WTC11 (cell line): ENCODE measurements around the gene CAPN7. TPM values are rescaled to one million over a fixed set of nuclear protein-coding genes. Genes with fewer than 3 reads are reported as not detected.

Source experiments
- ATAC-seq: fragments of 200-7000 bp; cut with Tn5 transposase; 2 replicates; pipeline ENCODE4 v1.10.0; 2021; ENCODE audit warnings: mild to moderate bottlenecking, moderate library complexity
- CTCF ChIA-PET: fragments of 300-600 bp; sonication (Branson Sonifier 250); formaldehyde crosslinking; loops from one replicate; lab custom pipeline; 2021; ENCODE audit warnings: antibody characterized with exemption; lab: Charles Lee
- POLR2A ChIA-PET: fragments of 350-600 bp; sonication (Branson Sonifier 250); formaldehyde crosslinking; loops from one replicate; lab custom pipeline; 2021; ENCODE audit warnings: antibody characterized with exemption; lab: Charles Lee
- DNase-seq: peaks from one replicate; pipeline ENCODE4 v3.0.0; 2021; ENCODE audit warnings: low spot score
- H3K27ac Mint-ChIP-seq: 2 replicates; pipeline ENCODE4 v1.8.0; 2021; ENCODE audit warnings: mixed read lengths
- H3K27me3 Mint-ChIP-seq: 2 replicates; pipeline ENCODE4 v1.8.0; 2021; ENCODE audit warnings: low read depth, mild to moderate bottlenecking, moderate library complexity, mixed read lengths
- H3K36me3 Mint-ChIP-seq: 2 replicates; pipeline ENCODE4 v1.8.0; 2021; ENCODE audit warnings: mixed read lengths
- H3K4me1 Mint-ChIP-seq: 2 replicates; pipeline ENCODE4 v1.8.0; 2022; ENCODE audit warnings: mixed read lengths
- H3K4me3 Mint-ChIP-seq: 2 replicates; pipeline ENCODE4 v1.8.0; 2021; ENCODE audit warnings: mild to moderate bottlenecking, moderate library complexity, mixed read lengths
- H3K9me3 Mint-ChIP-seq: 2 replicates; pipeline ENCODE4 v1.8.0; 2021; ENCODE audit warnings: mixed read lengths
- CBFB ChIP-seq: sonication (generic); formaldehyde crosslinking; IDR thresholded peaks from 2 replicates; pipeline ENCODE4 v1.8.1; 2022; ENCODE audit warnings: mild to moderate bottlenecking, low read depth, missing genetic modification reagents
- CREM ChIP-seq: sonication (generic); formaldehyde crosslinking; IDR thresholded peaks from 2 replicates; pipeline ENCODE4 v1.8.1; 2022; ENCODE audit warnings: mild to moderate bottlenecking, missing genetic modification reagents, moderate library complexity
- EMX1 ChIP-seq: fragments of 250-450 bp; sonication (Bioruptor Pico); IDR thresholded peaks from 2 replicates; pipeline ENCODE4 v1.8.0; 2021; ENCODE audit warnings: mild to moderate bottlenecking
- FOXP1 ChIP-seq: sonication (generic); formaldehyde crosslinking; IDR thresholded peaks from 2 replicates; pipeline ENCODE4 v1.8.0; 2022; ENCODE audit warnings: missing genetic modification reagents, mild to moderate bottlenecking, moderate library complexity, borderline replicate concordance
- HMGA2 ChIP-seq: fragments of 250-450 bp; sonication (Bioruptor Pico); IDR thresholded peaks from 2 replicates; pipeline ENCODE4 v1.4.0; 2021; ENCODE audit warnings: mild to moderate bottlenecking, moderate library complexity
- JAZF1 ChIP-seq: fragments of 250-450 bp; sonication (Bioruptor Pico); IDR thresholded peaks from 2 replicates; pipeline ENCODE4 v1.9.0; 2021; ENCODE audit warnings: moderate library complexity, mild to moderate bottlenecking, inconsistent platforms
- KAT7 ChIP-seq: sonication (generic); formaldehyde crosslinking; IDR thresholded peaks from 2 replicates; pipeline ENCODE4 v1.8.1; 2023; ENCODE audit warnings: missing genetic modification reagents, mild to moderate bottlenecking, borderline replicate concordance
- NFE2L1 ChIP-seq: sonication (generic); formaldehyde crosslinking; IDR thresholded peaks from 2 replicates; pipeline ENCODE4 v1.8.1; 2023; ENCODE audit warnings: missing genetic modification reagents
- NR2C2 ChIP-seq: sonication (generic); formaldehyde crosslinking; IDR thresholded peaks from 2 replicates; pipeline ENCODE4 v1.8.0; 2022; ENCODE audit warnings: mild to moderate bottlenecking, missing genetic modification reagents
- SMAD4 ChIP-seq: sonication (generic); formaldehyde crosslinking; IDR thresholded peaks from 2 replicates; pipeline ENCODE4 v1.8.0; 2022; ENCODE audit warnings: mild to moderate bottlenecking, missing genetic modification reagents
- TCF7 ChIP-seq: sonication (generic); formaldehyde crosslinking; IDR thresholded peaks from 2 replicates; pipeline ENCODE4 v1.8.0; 2022; ENCODE audit warnings: mild to moderate bottlenecking, low read depth, missing genetic modification reagents, moderate library complexity
- ZBTB21 ChIP-seq: sonication (generic); formaldehyde crosslinking; IDR thresholded peaks from 2 replicates; pipeline ENCODE4 v1.8.1; 2023; ENCODE audit warnings: mild to moderate bottlenecking, missing genetic modification reagents, borderline replicate concordance
- ZNF317 ChIP-seq: sonication (generic); formaldehyde crosslinking; IDR thresholded peaks from 2 replicates; pipeline ENCODE4 v1.8.1; 2023; ENCODE audit warnings: low read depth, mild to moderate bottlenecking, moderate library complexity, missing genetic modification reagents, borderline replicate concordance
- ZNF416 ChIP-seq: fragments of 250-450 bp; sonication (Bioruptor Pico); IDR thresholded peaks from 2 replicates; pipeline ENCODE4 v1.9.0; 2021; ENCODE audit warnings: mild to moderate bottlenecking, inconsistent platforms
- ZNF423 ChIP-seq: fragments of 250-450 bp; sonication (Bioruptor Pico); IDR thresholded peaks from 2 replicates; pipeline ENCODE4 v2.1.2; 2022; ENCODE audit warnings: mild to moderate bottlenecking, moderate library complexity
- ZNF671 ChIP-seq: fragments of 250-450 bp; sonication (Bioruptor Pico); IDR thresholded peaks from 2 replicates; pipeline ENCODE4 v1.8.0; 2021; ENCODE audit warnings: mild to moderate bottlenecking
- total RNA-seq: library from RNA; stranded (reverse); gene quantifications from 3 replicates; pipeline ENCODE4 v1.2.3, GENCODE V29; 2021
- TF ChIP-seq, protein P1 (sequence below): sonication (generic); formaldehyde crosslinking; IDR thresholded peaks from 2 replicates; pipeline ENCODE4 v1.8.0; 2022; ENCODE audit warnings: mild to moderate bottlenecking, missing genetic modification reagents
- TF ChIP-seq, protein P2 (sequence below): fragments of 250-450 bp; sonication (Bioruptor Pico); IDR thresholded peaks from 2 replicates; pipeline ENCODE4 v1.9.0; 2021; ENCODE audit warnings: mild to moderate bottlenecking
- TF ChIP-seq, protein P3 (sequence below): sonication (generic); formaldehyde crosslinking; conservative IDR thresholded peaks from 2 replicates; pipeline ENCODE4 v1.8.1; 2022; ENCODE audit warnings: mild to moderate bottlenecking, missing genetic modification reagents
- TF ChIP-seq, protein P4 (sequence below): fragments of 250-450 bp; sonication (Bioruptor Pico); IDR thresholded peaks from 2 replicates; pipeline ENCODE4 v1.8.0; 2021; ENCODE audit warnings: mild to moderate bottlenecking
- TF ChIP-seq, protein P5 (sequence below): fragments of 250-450 bp; sonication (Bioruptor Pico); IDR thresholded peaks from 2 replicates; pipeline ENCODE4 v2.1.2; 2022; ENCODE audit warnings: mild to moderate bottlenecking, moderate library complexity
- TF ChIP-seq, protein P6 (sequence below): sonication (generic); formaldehyde crosslinking; conservative IDR thresholded peaks from 2 replicates; pipeline ENCODE4 v1.8.1; 2023; ENCODE audit warnings: mild to moderate bottlenecking, low read depth, missing genetic modification reagents, moderate library complexity

Gene CAPN7
- total RNA-seq, 1 experiment from 2014 or later = 16.8 TPM

DNA sequence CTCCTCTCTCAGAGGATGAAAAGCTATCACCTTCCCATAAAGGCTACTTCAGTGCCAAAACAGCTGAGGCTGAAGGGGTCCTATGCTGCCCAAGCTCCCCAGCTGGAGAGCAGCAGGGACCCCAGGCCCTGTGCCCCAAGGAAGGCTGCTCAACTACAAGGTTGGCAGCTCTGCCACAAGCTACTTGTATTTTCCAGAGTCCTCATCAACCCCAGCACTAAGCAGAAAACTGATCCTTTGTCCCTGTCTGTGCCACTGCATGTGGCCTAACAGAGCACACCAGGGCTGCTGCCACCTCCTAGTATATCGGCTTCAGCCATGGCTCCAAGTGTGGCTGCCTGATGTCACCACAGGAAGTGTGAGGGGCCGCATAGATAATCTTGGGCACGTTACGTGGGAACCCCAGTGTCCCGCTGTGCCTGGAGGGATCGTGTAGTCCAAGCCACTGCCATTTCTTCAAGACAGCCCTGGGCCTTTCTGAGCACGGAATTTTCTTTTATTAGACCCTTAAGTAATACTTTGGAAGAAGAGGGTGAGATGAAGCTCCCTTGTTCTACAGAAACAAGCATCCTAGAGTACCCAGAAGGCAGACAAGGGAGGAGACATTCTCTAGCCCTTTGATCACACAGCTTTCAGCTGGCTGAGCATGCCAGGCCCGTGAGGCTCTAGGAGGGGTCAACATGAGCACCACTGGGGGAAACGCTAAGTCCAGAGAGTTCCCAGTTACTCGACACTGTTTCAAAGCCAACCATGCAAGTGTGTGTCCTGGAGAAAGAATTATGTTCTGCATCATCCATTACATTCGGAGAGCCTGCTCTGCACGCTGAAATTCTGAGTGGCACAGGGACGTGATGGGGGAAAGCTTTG, 60.7 kb downstream of the CAPN7 start:
- Mint-ChIP-seq H3K36me3 (no peaks in the 10 kb centered on the region), H3K27ac (no peak overlapping the region), H3K27me3 (no peaks in the 10 kb centered on the region; the same call in 1 of the 2 replicates), H3K4me3 (no peak overlapping the region), H3K4me1 (no peaks in the 10 kb centered on the region), H3K9me3 (no peaks in the 10 kb centered on the region)
- ChIA-PET CTCF (interaction anchor here (0.8 to 5.1 kb wide), 15 partner anchors 11 to 260 kb away, joined by 3 to 76 read pairs (median 5); partner anchors contain the start of genes CAPN7 and SH3BP5), POLR2A (no interaction called here)
- DNase-seq (no peak), ATAC-seq (no peak)
- TF ChIP-seq EMX1 = no peak
- TF ChIP-seq CREM = no peak
- no peak for TF ChIP-seq FOXP1 (CRISPR knock-in tag)
- TF ChIP-seq, protein P1, sequence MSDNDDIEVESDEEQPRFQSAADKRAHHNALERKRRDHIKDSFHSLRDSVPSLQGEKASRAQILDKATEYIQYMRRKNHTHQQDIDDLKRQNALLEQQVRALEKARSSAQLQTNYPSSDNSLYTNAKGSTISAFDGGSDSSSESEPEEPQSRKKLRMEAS (CRISPR knock-in tag) = no peak
- no peak for TF ChIP-seq ZBTB21 (CRISPR knock-in tag)
- no peak for TF ChIP-seq NR2C2 (CRISPR knock-in tag)
- no peak for TF ChIP-seq ZNF671 (CRISPR knock-in tag)
- TF ChIP-seq, protein P2, sequence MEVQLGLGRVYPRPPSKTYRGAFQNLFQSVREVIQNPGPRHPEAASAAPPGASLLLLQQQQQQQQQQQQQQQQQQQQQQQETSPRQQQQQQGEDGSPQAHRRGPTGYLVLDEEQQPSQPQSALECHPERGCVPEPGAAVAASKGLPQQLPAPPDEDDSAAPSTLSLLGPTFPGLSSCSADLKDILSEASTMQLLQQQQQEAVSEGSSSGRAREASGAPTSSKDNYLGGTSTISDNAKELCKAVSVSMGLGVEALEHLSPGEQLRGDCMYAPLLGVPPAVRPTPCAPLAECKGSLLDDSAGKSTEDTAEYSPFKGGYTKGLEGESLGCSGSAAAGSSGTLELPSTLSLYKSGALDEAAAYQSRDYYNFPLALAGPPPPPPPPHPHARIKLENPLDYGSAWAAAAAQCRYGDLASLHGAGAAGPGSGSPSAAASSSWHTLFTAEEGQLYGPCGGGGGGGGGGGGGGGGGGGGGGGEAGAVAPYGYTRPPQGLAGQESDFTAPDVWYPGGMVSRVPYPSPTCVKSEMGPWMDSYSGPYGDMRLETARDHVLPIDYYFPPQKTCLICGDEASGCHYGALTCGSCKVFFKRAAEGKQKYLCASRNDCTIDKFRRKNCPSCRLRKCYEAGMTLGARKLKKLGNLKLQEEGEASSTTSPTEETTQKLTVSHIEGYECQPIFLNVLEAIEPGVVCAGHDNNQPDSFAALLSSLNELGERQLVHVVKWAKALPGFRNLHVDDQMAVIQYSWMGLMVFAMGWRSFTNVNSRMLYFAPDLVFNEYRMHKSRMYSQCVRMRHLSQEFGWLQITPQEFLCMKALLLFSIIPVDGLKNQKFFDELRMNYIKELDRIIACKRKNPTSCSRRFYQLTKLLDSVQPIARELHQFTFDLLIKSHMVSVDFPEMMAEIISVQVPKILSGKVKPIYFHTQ (CRISPR knock-in tag) = no peak
- TF ChIP-seq, protein P3, sequence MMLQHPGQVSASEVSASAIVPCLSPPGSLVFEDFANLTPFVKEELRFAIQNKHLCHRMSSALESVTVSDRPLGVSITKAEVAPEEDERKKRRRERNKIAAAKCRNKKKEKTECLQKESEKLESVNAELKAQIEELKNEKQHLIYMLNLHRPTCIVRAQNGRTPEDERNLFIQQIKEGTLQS (CRISPR knock-in tag) = no peak
- no peak for TF ChIP-seq HMGA2 (CRISPR knock-in tag)
- TF ChIP-seq SMAD4 (CRISPR knock-in tag) = no peak
- TF ChIP-seq, protein P4, sequence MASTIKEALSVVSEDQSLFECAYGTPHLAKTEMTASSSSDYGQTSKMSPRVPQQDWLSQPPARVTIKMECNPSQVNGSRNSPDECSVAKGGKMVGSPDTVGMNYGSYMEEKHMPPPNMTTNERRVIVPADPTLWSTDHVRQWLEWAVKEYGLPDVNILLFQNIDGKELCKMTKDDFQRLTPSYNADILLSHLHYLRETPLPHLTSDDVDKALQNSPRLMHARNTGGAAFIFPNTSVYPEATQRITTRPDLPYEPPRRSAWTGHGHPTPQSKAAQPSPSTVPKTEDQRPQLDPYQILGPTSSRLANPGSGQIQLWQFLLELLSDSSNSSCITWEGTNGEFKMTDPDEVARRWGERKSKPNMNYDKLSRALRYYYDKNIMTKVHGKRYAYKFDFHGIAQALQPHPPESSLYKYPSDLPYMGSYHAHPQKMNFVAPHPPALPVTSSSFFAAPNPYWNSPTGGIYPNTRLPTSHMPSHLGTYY (CRISPR knock-in tag) = no peak
- TF ChIP-seq ZNF423 = no peak
- TF ChIP-seq ZNF317 = no peak
- TF ChIP-seq NFE2L1 (CRISPR knock-in tag) = no peak
- no peak for TF ChIP-seq JAZF1 (CRISPR knock-in tag)
- TF ChIP-seq ZNF416 = no peak
- TF ChIP-seq CBFB (CRISPR knock-in tag) = no peak

DNA sequence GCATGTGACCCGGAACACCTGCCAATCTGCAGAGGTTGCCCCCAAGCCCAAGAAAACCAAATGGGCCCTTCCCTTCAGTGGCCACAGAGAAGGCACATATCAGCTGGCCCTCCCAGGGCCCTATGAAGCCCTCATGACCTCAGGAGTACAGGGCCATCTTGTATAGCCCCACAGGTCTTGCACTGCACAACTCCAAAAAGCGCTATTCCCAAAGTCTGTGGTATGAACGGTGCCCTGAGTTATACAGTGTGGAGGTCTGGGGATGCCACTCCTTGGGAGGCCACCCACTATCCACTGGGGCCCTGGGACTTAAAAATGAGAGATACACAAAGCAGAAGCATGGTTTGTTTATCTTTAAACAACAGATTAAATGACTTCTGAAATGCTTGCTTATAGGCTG, 61.5 kb downstream of the CAPN7 start:
- CTCF ChIA-PET = interaction anchor here (0.6 to 5.1 kb wide), 55 partner anchors 8 to 400 kb away, joined by 3 to 76 read pairs (median 5); partner anchors contain the start of genes CAPN7 and SH3BP5
- TF ChIP-seq, protein P5, sequence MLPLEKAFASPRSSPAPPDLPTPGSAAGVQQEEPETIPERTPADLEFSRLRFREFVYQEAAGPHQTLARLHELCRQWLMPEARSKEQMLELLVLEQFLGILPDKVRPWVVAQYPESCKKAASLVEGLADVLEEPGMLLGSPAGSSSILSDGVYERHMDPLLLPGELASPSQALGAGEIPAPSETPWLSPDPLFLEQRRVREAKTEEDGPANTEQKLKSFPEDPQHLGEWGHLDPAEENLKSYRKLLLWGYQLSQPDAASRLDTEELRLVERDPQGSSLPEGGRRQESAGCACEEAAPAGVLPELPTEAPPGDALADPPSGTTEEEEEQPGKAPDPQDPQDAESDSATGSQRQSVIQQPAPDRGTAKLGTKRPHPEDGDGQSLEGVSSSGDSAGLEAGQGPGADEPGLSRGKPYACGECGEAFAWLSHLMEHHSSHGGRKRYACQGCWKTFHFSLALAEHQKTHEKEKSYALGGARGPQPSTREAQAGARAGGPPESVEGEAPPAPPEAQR (CRISPR knock-in tag) = no peak
- TF ChIP-seq KAT7 (CRISPR knock-in tag) = no peak
- no peak for TF ChIP-seq TCF7 (CRISPR knock-in tag)
- TF ChIP-seq, protein P6, sequence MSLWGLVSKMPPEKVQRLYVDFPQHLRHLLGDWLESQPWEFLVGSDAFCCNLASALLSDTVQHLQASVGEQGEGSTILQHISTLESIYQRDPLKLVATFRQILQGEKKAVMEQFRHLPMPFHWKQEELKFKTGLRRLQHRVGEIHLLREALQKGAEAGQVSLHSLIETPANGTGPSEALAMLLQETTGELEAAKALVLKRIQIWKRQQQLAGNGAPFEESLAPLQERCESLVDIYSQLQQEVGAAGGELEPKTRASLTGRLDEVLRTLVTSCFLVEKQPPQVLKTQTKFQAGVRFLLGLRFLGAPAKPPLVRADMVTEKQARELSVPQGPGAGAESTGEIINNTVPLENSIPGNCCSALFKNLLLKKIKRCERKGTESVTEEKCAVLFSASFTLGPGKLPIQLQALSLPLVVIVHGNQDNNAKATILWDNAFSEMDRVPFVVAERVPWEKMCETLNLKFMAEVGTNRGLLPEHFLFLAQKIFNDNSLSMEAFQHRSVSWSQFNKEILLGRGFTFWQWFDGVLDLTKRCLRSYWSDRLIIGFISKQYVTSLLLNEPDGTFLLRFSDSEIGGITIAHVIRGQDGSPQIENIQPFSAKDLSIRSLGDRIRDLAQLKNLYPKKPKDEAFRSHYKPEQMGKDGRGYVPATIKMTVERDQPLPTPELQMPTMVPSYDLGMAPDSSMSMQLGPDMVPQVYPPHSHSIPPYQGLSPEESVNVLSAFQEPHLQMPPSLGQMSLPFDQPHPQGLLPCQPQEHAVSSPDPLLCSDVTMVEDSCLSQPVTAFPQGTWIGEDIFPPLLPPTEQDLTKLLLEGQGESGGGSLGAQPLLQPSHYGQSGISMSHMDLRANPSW (CRISPR knock-in tag) = no peak
- TF ChIP-seq, protein P3 (CRISPR knock-in tag) = no peak

More for the DNA sequence above, 61.5 kb downstream of the CAPN7 start:
- DNase-seq (no peak), ATAC-seq (no peak)
- H3K4me1 Mint-ChIP-seq = no peaks in the 10 kb centered on the region
- no peak overlapping the region for H3K4me3 Mint-ChIP-seq
- H3K9me3 Mint-ChIP-seq = no peaks in the 10 kb centered on the region
- no peaks in the 10 kb centered on the region; the same call in 1 of the 2 replicates for H3K27me3 Mint-ChIP-seq
- no peaks in the 10 kb centered on the region for H3K36me3 Mint-ChIP-seq
- H3K27ac Mint-ChIP-seq = no peak overlapping the region
- POLR2A ChIA-PET = no interaction called here
